Activated naive CD4-positive, alpha-beta T cell treated with anti-CD3 and anti-CD28 coated beads, Interleukin-2, amount 50 U/mL, for 16 hours (primary cell): ENCODE results near the gene SLC8A3.
"Not testable (repeated sequence)": the region's sequence is repeated elsewhere in the genome, so short reads cannot be mapped to it uniquely, and the experiment has no call there.

Experiments used
- DNase-seq: peaks from one replicate; pipeline ENCODE4 v3.0.0-alpha.2; 2020

The SLC8A3 gene

DNA sequence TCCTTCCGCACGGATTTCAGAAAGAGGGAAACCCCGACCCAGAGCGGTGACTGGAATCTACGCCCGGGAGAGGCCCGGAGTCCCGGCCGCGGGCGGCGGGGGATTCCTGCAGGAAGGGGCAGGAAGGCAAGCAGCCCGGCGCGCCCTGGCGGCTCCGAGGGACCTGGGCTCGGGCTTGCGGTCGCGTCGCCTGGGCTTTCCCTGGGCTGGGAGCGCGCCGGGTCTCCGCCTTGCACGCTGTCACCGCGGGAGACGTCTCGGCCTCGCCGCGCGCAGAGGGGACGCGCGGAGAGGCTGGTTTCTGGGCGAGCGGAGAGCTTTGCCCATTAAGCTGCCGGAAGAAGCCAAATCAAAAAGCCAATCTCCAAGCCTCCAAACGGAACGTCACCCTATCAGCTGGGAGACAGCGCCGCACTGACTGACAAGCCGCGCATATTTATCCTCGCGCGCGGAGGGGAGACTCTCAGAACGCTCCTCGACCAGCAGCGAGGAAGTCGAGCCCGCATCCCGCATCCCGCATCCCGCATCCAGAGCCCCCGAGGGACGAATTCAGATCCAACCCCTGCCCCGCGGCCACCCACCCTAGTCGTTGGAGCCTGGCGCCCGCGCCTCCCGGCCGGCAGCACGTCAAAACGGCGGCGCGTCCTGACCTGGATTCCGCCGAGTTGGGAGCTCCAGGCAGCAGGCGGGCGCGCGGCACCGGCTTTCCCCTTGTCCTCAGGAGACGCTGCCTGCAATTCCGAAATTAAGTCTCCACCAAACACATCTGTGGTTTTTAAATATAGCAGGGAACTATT is at the start of gene SLC8A3:
TSS of gene SLC8A3 (minus strand) at position 293 of the 797 bp plus-strand sequence. CDS start 20,529 bp downstream, outside the sequence.
- peak; percentile 12 for DNase-seq

GRCh38 chr14:70237710-70238109 is 49.0 kb upstream of the SLC8A3 start:
- DNase-seq = no peak

DNA sequence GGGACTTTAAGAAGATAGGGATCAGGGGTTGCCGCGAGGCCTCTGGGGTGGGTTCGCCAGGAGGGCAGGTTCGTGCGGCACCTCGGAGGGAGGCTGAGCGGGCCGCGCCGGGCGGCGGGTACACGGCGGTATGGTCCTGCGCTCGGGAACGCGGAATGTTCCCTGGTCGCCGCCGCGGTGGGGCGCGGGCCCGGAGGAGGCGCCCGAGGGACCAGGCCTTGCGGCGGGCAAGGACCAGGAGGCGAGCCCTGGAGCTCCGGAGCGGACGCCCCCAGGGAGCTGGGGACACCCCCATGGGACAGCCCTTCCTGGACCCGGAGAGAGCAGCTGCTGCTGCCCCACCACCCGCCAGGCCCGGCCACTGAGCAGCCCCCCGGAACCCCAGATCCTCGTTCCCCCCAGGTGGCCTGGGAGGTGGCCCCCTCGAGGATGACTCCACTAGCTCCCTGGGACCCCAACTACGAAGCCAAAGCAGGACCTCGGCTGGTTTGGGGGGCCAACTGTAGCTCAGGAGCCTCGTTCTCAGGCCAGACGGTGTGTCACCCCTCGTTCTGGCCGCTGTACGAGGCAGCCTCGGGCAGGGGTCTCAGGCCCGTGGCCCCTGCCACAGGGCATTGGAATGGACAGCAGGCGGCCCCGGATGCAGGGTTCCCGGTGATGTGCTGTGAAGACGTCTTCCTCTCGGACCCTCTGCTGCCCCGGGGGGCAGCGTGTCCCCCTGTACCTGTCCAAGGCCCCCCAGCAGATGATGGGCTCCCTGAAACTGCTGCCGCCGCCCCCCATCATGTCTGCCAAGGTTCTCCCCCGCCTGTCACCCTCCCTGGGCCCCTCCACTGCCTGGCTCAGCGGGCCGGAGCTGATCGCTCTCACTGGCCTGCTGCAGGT is 45.6 kb upstream of the SLC8A3 start:
- no peak for DNase-seq

DNA sequence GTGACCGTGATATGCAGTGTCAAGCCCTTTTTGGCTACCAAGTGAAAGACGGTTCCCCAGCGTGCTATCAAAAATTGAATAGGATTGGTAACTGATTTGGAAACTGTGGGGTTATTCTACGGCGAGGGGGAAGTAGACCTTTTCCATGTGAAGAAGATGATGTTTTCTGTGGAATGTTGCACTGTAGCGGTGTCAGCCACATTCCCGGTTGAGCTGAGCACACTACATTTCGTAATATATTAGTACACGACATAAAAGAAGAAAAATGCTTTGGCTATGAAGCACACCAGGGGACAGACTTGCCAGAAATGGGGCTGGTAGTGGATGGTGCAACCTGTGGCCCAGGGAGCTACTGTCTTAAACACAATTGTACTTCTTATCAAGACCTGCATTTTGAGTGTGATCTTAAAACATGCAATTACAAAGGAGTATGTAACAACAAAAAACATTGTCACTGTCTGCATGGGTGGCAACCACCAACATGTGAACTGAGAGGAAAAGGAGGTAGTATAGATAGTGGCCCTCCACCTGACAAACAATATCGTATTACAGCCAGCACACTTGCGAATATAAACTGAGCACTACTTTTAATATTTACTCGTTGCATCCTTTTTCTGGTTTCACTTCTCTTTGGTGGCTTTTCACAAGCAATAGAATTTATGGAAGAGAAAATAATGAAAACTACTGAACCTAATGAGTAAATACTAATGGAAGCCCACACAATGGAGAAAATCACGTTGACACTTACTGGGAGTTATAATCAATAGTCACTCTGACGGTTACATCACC is 43.2 kb upstream of the SLC8A3 start:
- not testable (repeated sequence) for DNase-seq

- DNase-seq = not testable (repeated sequence)
These were observed 41.3 kb upstream of the SLC8A3 start for GRCh38 chr14:70229877-70230640.

DNA sequence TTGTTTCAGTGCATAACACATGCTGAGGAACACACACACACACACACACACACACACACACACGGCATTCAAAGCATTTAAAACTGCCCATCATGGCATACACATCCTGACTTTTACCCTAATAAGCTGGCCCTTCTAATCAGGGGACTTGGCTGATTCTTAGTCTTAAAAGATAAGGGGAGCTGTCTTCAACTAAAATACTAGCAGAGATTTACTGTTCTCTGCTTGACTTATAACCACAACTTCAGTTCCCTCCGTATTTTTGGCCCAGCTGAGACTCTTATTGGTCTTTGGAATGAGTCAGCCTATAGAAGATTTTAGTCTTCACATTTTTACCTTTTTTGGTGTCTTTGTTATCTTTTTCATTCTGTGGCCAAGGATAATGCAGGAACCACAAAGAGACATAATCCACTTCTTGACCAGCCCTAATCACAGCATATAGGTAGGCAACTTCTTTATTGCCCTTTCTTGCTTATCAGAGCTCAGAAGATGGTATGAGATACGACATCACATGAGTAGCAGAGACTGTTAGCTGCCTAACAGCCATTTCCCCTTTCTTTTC is 25.1 kb upstream of the SLC8A3 start:
- no peak for DNase-seq

- no peak for DNase-seq
These were observed 24.0 kb upstream of the SLC8A3 start for GRCh38 chr14:70212752-70213151.

GRCh38 chr14:70208380-70208779 is 19.6 kb upstream of the SLC8A3 start:
- no peak for DNase-seq

GRCh38 chr14:70203686-70204085 is 14.9 kb upstream of the SLC8A3 start:
- no peak for DNase-seq

DNA sequence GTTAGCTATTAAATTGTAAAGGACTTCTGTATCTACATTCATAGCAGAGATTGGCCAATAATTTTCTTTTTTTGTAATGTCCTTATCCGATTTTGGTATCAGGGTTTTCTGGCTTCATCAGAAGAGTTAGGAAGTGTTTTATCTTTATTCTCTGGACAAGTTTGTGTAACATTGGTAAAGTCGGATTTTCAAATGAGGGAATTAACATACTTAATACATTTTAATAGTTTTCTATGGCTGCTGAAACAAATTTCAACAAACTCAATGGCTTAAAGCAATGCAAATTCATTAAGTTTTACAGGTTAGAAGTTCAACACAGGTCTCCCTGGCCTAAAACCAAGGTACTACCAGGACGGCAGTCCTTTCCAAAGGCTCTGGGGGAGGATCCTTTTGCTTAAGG is 13.2 kb upstream of the SLC8A3 start:
- DNase-seq = no peak

- no peak for DNase-seq
These were observed 4.6 kb upstream of the SLC8A3 start for GRCh38 chr14:70193396-70193795.

- DNase-seq = no peak
These were observed 4.2 kb upstream of the SLC8A3 start for GRCh38 chr14:70192915-70193314.

GRCh38 chr14:70190156-70190555 is 1.4 kb upstream of the SLC8A3 start:
- DNase-seq = no peak

- DNase-seq = no peak
These were observed 816 bp upstream of the SLC8A3 start for GRCh38 chr14:70189456-70190077.

DNA sequence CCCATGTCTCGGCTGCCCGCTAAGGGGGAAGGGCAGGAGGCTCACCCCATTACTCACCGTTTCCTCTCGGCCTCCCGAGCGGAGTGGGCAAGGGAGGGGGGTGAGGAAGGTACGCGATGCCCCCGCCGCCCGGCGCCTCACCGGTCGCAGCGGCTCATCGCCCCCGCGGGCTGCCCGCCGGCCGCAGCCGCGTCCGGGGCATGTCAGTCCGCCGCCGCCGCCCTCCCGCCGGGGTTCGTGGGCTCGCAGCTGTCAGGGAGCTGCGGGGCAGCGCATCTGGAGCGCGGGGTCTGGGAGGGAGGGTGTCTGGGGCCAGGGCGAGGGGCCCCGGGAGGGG is 461 bp downstream of the SLC8A3 start:
- DNase-seq = no peak

DNA sequence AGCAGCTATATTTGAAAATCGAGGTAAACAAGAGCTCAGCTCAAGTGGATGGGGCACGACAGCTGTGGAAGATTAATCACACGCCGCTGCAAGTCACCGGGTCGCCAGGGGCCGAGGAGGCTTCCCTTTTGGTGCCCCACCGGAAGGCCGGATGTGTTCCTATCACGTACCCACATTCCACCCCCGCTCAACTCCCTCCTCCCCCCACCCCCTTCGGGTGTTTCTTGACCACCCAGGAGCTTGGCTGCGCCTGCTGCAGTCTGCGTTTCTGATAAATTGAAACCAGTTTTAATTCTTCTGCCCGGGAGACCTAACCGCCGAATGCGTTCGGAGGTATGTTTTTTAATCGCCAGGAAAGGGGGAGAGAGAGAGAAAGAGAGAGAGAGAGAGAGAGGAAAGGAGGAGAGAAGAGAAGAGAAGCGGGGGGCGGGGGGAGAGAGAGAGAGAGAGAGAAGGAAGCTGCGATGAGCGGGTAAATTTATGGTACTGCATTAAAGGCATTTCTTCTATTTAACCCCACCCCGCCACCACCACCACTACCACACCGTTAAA is 1.8 kb downstream of the SLC8A3 start:
- no peak for DNase-seq

- DNase-seq = no peak
These were observed 4.8 kb downstream of the SLC8A3 start for GRCh38 chr14:70183991-70184390.

DNA sequence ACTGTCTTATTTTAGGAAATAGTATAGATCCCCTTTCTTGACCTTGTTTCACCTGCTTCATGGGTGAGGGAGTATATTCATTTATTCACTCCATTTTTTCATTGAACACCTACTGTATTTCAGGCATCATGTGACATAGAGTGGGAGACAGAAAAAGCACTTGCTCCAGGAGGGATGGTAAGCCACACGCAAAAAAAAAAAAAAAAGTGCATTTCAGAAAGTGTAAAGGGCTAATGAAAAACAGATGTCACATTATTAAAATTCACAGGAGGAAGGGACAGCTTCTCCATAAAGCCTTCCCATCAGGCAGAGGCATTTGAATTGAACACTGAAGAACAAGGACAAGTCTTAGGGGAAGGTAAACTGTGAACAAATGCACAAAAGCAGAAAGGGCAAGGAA is 7.5 kb downstream of the SLC8A3 start:
- no peak for DNase-seq

DNA sequence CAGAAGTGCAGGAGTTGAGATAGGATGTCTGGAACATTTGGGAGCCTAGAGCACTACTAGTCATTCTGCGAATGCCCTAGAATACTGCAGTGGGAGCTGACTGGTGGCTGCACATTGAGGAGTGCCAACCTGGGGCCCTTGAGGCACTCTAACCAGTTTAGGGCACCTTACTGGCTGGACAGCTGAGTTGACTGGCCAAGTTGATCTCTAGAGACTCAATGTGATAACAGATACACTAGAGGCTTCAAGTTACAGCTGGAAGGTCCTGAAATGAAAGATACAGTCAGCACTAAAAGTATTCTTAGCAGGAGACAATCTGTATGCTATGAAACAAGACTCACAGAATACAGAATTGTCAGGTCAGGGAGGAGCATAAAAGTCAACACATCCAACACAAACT is 8.0 kb downstream of the SLC8A3 start:
- DNase-seq = no peak

DNA sequence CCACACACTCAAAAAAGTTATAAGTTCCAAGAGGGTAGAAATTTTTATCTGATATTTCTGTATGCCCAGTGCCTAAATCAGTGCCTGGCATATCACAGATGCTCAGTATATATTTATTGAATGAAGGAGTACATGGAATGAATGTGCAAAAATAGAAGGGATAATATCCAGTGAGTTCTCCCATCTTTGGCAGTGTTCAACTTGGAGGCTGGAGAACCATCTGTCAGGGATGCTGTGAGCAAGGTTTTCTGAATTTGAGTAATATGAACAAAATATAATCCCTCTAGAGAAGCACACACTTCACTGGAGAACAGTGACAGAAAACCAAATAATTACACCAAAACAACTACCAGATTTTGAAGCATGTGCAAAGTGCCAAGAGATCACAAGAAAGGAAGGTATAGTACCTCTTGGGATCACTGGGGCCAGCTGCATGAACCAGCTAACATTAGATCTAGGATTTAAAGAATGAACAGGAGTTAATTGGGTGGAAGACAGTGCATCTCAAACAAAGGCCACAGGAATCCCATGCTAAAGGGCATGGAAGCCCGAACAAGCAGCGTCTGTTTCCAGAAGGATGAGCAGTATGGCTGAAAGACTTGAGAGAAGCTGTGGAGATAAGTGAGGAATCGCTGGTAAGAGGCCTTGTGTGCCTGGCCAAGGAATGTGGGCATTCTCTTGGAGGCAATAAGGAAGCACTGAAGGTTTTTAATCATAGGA is 11.5 kb downstream of the SLC8A3 start:
- no peak for DNase-seq

DNA sequence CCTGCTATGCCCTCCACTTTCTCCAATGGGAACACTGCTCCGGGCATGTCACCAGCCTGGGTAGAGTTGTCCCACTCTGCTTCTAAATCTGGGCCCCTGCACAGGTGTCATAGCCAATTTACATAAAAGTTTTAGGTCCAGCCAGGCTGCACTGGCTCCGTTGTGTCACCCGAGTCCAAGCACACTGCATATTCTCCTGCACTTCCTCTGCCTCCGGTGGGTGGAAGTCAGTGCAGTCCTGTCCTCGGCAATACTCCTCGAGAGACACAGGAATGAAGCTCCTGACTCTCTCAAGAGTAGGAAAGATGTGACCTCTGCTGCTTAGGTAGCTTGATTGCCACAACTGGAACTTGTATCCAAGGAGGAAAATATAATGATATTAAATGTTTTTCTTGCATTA is 15.2 kb downstream of the SLC8A3 start:
- DNase-seq = no peak
